ENCODE data around the gene BEND6. TPM values are rescaled to one million over a fixed set of nuclear protein-coding genes. Genes with fewer than 3 reads are reported as not detected.

Gene BEND6
- total RNA-seq, 2 experiments from 2014 or later, result 0.50 to 1.5 TPM

DNA sequence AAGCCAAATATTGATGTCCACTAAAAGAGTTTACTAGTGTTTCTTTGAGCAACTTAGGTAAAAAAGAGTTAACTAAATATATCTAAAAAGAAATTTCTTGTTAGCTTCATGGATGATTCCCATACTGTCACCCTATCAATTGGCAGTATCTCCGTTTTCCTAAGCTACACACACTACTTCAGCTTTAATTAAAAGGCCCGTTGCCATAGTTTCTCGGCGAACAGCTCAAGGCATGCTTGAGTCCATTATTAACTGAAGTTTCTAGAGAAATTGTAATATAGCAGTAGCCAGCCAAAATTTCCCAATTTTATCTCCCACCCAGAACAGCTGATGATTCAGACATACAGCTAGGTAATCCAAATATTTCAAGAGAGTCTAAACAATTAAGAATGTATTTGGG lies 20.0 kb upstream of the BEND6 start:
- H3K79me2 ChIP-seq (ENCODE audit: insufficient read depth, low read depth, low read length), result no peaks in the 10 kb centered on the region
- intact Hi-C loops (cut with micrococcal nuclease; ENCODE audit: unreplicated experiment), result no loop called here
- no peaks in the 10 kb centered on the region for H3K36me3 ChIP-seq (ENCODE audit: insufficient read depth, low read length)
- no peak overlapping the region for H3K4me3 ChIP-seq (ENCODE audit: low read depth, low read length, poor library complexity, severe bottlenecking)
- POLR2A ChIA-PET, result interaction anchor here (0.8 kb wide), 1 partner anchor 29 kb away, joined by 3 read pairs; no protein-coding TSS in a partner anchor
- H3K4me1 ChIP-seq (ENCODE audit: insufficient read depth, low read length, poor library complexity, severe bottlenecking), result no peaks in the 10 kb centered on the region
- no peaks in the 10 kb centered on the region for H3K9me2 ChIP-seq (ENCODE audit: insufficient read depth, low read length)
- DNase-seq (ENCODE audit: low spot score), result no peak
- no peaks in the 10 kb centered on the region for H3K9me3 ChIP-seq (ENCODE audit: low read length)
- H3K4me2 ChIP-seq (ENCODE audit: low read length), result no peak overlapping the region
- CTCF ChIA-PET (ENCODE audit: unreplicated experiment), result no interaction called here
- no peak for TF ChIP-seq EZH2phosphoT487 (IDR thresholded peaks at IDR 0.05; ENCODE audit: borderline replicate concordance, low read depth, low read length)
- TF ChIP-seq, protein P1, sequence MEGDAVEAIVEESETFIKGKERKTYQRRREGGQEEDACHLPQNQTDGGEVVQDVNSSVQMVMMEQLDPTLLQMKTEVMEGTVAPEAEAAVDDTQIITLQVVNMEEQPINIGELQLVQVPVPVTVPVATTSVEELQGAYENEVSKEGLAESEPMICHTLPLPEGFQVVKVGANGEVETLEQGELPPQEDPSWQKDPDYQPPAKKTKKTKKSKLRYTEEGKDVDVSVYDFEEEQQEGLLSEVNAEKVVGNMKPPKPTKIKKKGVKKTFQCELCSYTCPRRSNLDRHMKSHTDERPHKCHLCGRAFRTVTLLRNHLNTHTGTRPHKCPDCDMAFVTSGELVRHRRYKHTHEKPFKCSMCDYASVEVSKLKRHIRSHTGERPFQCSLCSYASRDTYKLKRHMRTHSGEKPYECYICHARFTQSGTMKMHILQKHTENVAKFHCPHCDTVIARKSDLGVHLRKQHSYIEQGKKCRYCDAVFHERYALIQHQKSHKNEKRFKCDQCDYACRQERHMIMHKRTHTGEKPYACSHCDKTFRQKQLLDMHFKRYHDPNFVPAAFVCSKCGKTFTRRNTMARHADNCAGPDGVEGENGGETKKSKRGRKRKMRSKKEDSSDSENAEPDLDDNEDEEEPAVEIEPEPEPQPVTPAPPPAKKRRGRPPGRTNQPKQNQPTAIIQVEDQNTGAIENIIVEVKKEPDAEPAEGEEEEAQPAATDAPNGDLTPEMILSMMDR (conservative IDR thresholded peaks at IDR 0.05; ENCODE audit: low read length), result no peak
- H4K20me1 ChIP-seq (ENCODE audit: insufficient read depth, low read length), result no peaks in the 10 kb centered on the region
- no TSS peak for BruUV-seq (replicated peaks)
- H3K27ac ChIP-seq (ENCODE audit: low read depth, low read length, poor library complexity, severe bottlenecking), result no peak overlapping the region
- no peak overlapping the region for H2AFZ ChIP-seq (ENCODE audit: low read length)

DNA sequence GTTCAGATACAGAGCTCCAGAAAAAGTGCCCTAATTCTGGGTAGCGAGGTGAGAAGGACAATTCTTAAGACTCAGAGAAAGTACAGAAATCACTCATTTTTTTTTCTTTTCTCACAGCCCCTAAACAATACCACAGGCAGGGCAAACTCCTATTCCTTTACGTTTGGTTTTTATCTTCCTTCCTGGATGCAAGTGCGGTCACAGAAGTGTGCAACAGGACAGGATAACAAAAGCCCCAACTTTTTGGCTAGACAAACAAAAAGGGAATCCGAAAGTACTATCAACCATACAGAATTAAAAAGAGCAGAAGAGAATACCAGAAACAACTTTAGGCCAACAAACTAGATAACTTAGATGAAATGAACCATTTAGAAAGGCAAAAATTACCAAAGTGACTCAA lies 18.4 kb upstream of the BEND6 start:
- DNase-seq (ENCODE audit: low spot score), result no peak
- H3K27ac ChIP-seq (ENCODE audit: low read depth, low read length, poor library complexity, severe bottlenecking), result no peak overlapping the region
- H4K20me1 ChIP-seq (ENCODE audit: insufficient read depth, low read length), result no peaks in the 10 kb centered on the region
- H3K36me3 ChIP-seq (ENCODE audit: insufficient read depth, low read length), result no peaks in the 10 kb centered on the region
- H3K9me2 ChIP-seq (ENCODE audit: insufficient read depth, low read length), result no peaks in the 10 kb centered on the region
- no peaks in the 10 kb centered on the region for H3K79me2 ChIP-seq (ENCODE audit: insufficient read depth, low read depth, low read length)
- no peaks in the 10 kb centered on the region for H3K9me3 ChIP-seq (ENCODE audit: low read length)
- no peak overlapping the region for H3K4me2 ChIP-seq (ENCODE audit: low read length)
- ChIA-PET CTCF (ENCODE audit: unreplicated experiment) (no interaction called here), POLR2A (interaction anchor here (0.7 to 1.2 kb wide), 2 partner anchors 12 to 65 kb away, joined by 3 read pairs; no protein-coding TSS in a partner anchor)
- intact Hi-C loops (cut with micrococcal nuclease; ENCODE audit: unreplicated experiment), result no loop called here
- H3K4me1 ChIP-seq (ENCODE audit: insufficient read depth, low read length, poor library complexity, severe bottlenecking), result no peaks in the 10 kb centered on the region
- TF ChIP-seq, protein P1 (conservative IDR thresholded peaks at IDR 0.05; ENCODE audit: low read length), result no peak
- TF ChIP-seq EZH2phosphoT487 (IDR thresholded peaks at IDR 0.05; ENCODE audit: borderline replicate concordance, low read depth, low read length), result no peak
- no peak overlapping the region for H2AFZ ChIP-seq (ENCODE audit: low read length)
- H3K4me3 ChIP-seq (ENCODE audit: low read depth, low read length, poor library complexity, severe bottlenecking), result no peak overlapping the region
- no TSS peak for BruUV-seq (replicated peaks)

DNA sequence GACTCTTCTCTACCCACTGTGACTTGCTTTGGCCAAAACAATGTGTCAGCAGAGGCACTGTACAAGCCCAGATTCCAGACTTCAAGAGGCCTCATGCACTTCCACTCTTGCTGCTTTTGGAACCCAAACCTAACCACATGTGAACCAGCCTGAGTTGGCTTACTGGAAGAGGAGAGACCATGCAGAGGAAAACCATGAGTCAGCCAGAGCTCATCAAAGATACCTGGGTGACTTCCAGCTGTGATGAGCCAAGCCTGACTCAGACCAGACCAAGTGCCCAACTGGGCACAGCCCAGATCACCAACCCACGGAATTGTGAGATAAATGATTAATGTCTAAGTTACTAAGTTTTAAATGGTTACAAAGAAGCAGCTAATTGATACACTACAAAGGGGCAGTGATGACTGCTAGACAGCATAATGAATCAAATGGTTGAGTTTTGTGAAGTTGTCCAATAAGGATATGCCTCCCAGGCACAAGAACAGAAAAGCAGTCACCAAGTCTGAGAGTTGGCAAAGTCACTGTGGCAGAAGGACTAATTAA lies 16.2 kb upstream of the BEND6 start:
- POLR2A ChIA-PET, result no interaction called here
- Histone ChIP-seq H2AFZ (ENCODE audit: low read length) (no peak overlapping the region), H3K9me2 (ENCODE audit: insufficient read depth, low read length) (no peaks in the 10 kb centered on the region), H3K9me3 (ENCODE audit: low read length) (no peaks in the 10 kb centered on the region), H3K4me2 (ENCODE audit: low read length) (no peak overlapping the region), H3K4me3 (ENCODE audit: low read depth, low read length, poor library complexity, severe bottlenecking) (no peak overlapping the region), H3K4me1 (ENCODE audit: insufficient read depth, low read length, poor library complexity, severe bottlenecking) (no peaks in the 10 kb centered on the region), H4K20me1 (ENCODE audit: insufficient read depth, low read length) (no peaks in the 10 kb centered on the region), H3K27ac (ENCODE audit: low read depth, low read length, poor library complexity, severe bottlenecking) (no peak overlapping the region), H3K36me3 (ENCODE audit: insufficient read depth, low read length) (no peaks in the 10 kb centered on the region), H3K79me2 (ENCODE audit: insufficient read depth, low read depth, low read length) (no peaks in the 10 kb centered on the region)
- DNase-seq (ENCODE audit: low spot score), result no peak
- CTCF ChIA-PET (ENCODE audit: unreplicated experiment), result no interaction called here
- intact Hi-C loops (cut with micrococcal nuclease; ENCODE audit: unreplicated experiment), result no loop called here
- TF ChIP-seq, protein P1 (conservative IDR thresholded peaks at IDR 0.05; ENCODE audit: low read length), result no peak
- TF ChIP-seq EZH2phosphoT487 (IDR thresholded peaks at IDR 0.05; ENCODE audit: borderline replicate concordance, low read depth, low read length), result no peak
- BruUV-seq (replicated peaks), result no TSS peak

All from OCI-LY7 (cell line).